ENCODE results near the gene KRT79.

KRT79 gene

GRCh38 chr12:52836491-52837412, 2.6 kb upstream of the KRT79 start:
- in situ Hi-C loops (cut with HindIII; ENCODE audit: low pct_unique_long_range_greater_than_20kb, low sequenced_read_pairs): no loop called here
- DNase-seq (ENCODE audit: low read depth in 1 of 2, low spot score in 1 of 2): no peak
- TF ChIP-seq JUND (IDR thresholded peaks at IDR 0.05; ENCODE audit: low read depth): no peak

DNA sequence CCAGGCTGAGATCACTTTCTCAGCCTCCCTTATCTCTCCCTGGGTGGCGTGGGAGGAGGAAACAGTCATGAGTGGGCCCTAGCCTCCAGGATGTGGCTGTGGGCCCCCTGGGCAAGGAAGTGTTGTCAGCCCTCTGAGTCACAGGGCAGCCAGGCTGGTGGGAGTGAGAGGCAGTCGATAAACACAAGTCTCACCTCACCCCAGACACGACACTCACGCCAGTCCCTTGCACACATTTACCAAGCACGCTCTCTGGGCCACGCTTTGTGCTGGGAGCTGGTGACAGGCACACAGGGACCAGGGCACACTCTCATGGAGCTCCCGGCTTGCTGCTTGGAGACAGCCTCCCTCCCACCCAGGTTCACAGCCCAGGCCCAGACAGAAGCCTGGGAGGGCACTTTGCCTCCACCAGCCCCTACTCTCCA, 1.9 kb upstream of the KRT79 start:
- in situ Hi-C loops (cut with HindIII; ENCODE audit: low pct_unique_long_range_greater_than_20kb, low sequenced_read_pairs): no loop called here
- DNase-seq (ENCODE audit: low read depth in 1 of 2, low spot score in 1 of 2): no peak

GRCh38 chr12:52835271-52836041, 1.3 kb upstream of the KRT79 start:
- in situ Hi-C loops (cut with HindIII; ENCODE audit: low pct_unique_long_range_greater_than_20kb, low sequenced_read_pairs): no loop called here
- DNase-seq (ENCODE audit: low read depth in 1 of 2, low spot score in 1 of 2): no peak
- no peak for TF ChIP-seq JUND (IDR thresholded peaks at IDR 0.05; ENCODE audit: low read depth)

More for the DNA sequence above, 1.9 kb upstream of the KRT79 start:
- TF ChIP-seq JUND (IDR thresholded peaks at IDR 0.05; ENCODE audit: low read depth): no peak

DNA sequence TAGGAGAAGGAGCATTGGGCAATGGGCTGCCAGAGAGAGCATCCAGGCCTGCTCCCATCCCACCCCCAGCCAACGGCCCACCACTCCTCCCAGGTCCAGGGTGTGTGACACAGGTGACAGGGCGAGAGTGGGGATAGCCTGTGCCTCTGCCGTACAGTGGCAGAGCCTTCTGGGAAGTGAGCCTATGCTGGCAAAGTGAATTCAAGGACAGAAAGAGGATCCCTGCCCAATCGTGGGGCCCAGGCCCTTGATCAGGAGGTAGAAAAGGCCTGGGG, 553 bp upstream of the KRT79 start:
- in situ Hi-C loops (cut with HindIII; ENCODE audit: low pct_unique_long_range_greater_than_20kb, low sequenced_read_pairs): no loop called here
- no peak for TF ChIP-seq JUND (IDR thresholded peaks at IDR 0.05; ENCODE audit: low read depth)
- DNase-seq (ENCODE audit: low read depth in 1 of 2, low spot score in 1 of 2): no peak

DNA sequence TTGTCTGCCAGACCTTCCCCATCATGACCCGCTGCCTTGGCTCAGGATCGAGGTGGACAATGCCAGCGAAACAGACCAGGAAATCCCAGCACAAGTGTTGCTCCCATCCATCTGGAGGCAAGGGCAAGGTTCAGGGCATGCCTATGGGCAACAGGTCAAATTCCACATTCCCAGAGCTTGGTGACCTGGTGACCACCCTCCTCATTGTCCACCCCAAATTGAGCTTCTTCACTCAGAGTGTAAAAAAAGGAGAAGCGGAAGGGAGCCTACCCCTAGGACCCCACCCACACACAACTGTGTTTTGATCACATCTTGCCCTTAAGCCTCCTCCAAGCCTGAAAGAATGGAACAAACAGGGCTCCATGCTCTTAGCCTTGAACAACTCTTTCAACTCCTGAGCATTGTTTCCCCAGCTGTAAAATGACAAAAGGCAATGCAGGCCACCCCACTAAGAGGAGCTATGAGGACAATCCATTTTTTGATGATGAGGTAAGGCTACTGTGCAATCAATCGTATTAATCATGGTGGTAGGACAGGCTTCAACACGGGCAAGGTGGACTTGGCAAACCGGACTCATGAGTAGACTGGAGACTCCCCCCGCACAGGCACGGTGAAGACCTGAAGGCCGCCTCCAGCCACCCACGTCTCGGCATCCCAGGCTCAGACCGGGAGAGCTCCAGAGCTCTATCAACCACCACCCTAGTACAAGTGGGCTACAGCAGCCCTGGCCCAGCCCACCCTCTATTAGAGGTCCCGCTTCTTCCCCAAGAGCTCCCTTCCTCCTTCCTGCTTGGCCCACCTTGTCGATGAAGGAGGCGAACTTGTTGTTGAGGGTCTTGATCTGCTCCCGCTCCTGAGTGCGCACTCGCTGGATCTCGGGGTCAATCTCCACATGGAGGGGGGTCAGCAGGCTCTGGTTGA, 866 bp downstream of the KRT79 start:
- in situ Hi-C loops (cut with HindIII; ENCODE audit: low pct_unique_long_range_greater_than_20kb, low sequenced_read_pairs): no loop called here
- no peak for DNase-seq (ENCODE audit: low read depth in 1 of 2, low spot score in 1 of 2)
- no peak for TF ChIP-seq JUND (IDR thresholded peaks at IDR 0.05; ENCODE audit: low read depth)

DNA sequence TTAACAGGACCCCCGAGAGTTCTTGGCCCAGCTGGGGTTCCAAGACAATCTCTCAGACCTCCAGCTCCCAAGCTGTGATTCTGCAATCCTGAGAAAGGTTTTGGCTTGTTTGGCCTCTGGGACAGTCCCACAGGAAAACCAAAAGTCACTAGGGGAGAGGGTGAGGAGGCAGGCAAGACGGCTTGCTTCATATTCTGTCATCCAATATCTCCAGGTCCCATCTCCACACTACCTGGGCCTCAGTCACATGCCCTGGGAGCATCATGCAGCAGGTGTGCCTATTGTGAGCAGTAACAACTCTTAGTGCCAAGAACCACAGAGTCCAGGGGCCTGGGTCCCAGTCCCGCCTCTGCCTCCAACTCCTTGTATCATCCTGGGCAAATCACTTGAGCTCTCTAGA, 1.7 kb downstream of the KRT79 start:
- TF ChIP-seq JUND (IDR thresholded peaks at IDR 0.05; ENCODE audit: low read depth): no peak
- DNase-seq (ENCODE audit: low read depth in 1 of 2, low spot score in 1 of 2): no peak
- in situ Hi-C loops (cut with HindIII; ENCODE audit: low pct_unique_long_range_greater_than_20kb, low sequenced_read_pairs): no loop called here

DNA sequence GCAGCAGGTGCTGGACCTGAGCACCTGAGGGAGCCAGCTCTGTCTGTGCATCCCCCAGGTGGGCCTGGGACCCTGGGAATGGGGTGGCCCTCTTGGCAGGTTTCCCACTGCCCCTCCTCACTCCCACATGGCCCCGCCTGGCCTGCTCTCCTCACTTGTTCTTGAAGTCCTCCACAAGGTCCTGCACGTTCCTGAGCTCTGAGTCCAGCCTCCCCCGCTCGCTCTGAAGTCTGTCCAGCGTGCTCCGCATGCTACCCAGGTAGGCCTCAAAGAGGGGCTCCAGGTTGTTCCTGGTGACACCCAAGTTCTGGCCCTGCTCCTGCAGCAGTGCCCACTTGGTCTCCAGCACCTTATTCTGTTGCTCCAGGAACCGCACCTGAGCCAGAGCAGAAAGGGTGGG, 2.9 kb downstream of the KRT79 start:
- no peak for TF ChIP-seq JUND (IDR thresholded peaks at IDR 0.05; ENCODE audit: low read depth)
- in situ Hi-C loops (cut with HindIII; ENCODE audit: low pct_unique_long_range_greater_than_20kb, low sequenced_read_pairs): no loop called here
- DNase-seq (ENCODE audit: low read depth in 1 of 2, low spot score in 1 of 2): no peak

- no peak for TF ChIP-seq JUND (IDR thresholded peaks at IDR 0.05; ENCODE audit: low read depth)
- in situ Hi-C loops (cut with HindIII; ENCODE audit: low pct_unique_long_range_greater_than_20kb, low sequenced_read_pairs): no loop called here
- no peak for DNase-seq (ENCODE audit: low read depth in 1 of 2, low spot score in 1 of 2)
Observed at GRCh38 chr12:52829986-52830770, 3.9 kb downstream of the KRT79 start.

GRCh38 chr12:52828591-52829021, 5.5 kb downstream of the KRT79 start:
- no peak for DNase-seq (ENCODE audit: low read depth in 1 of 2, low spot score in 1 of 2)
- no peak for TF ChIP-seq JUND (IDR thresholded peaks at IDR 0.05; ENCODE audit: low read depth)
- in situ Hi-C loops (cut with HindIII; ENCODE audit: low pct_unique_long_range_greater_than_20kb, low sequenced_read_pairs): no loop called here

DNA sequence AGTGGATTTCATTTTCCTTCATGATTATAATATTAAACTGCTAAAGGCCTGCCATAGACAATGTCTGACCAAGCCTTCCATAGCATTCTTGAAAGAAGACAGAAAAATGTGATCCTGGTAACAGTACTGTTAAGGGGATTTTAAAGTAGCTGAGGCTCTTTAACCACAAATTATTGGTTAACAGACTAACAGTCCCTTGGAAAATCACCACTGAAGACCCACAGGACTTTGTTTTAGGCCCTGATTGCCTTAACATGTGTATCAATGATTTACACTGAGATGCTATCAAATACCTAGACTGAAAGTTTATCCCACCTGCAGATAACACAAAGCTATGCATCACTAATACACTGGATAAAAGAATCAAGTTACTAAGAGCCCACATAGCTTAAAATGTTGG, 6.0 kb downstream of the KRT79 start:
- DNase-seq (ENCODE audit: low read depth in 1 of 2, low spot score in 1 of 2): no peak
- TF ChIP-seq JUND (IDR thresholded peaks at IDR 0.05; ENCODE audit: low read depth): no peak
- in situ Hi-C loops (cut with HindIII; ENCODE audit: low pct_unique_long_range_greater_than_20kb, low sequenced_read_pairs): no loop called here

DNA sequence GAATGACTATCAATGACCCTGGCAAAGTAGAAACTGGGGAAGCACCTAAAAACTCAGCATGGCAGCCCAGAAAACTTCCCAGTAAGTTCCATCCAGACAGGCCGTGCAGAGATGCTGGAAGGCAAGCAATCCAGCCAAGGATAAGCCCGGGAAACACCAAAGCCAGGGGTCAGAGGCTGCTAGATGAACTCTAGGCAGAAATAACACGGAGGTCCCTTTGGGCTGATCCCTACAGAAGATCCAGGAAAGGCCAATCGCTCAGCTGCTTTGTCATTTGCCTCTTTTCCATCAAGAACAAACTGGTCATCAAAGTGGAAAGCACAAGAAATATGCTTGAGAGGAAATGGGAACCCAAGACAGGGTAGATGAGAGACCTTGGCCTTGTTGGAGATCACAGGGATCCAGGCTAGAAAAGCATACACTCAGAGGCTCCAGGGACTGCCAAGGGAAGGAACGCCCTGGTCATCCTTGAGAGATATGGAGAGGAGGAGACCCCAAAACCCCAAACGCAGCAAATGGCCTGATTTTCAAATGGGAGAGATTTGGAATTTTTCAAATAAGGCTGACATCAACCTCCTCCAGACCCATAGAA, 6.5 kb downstream of the KRT79 start:
- TF ChIP-seq JUND (IDR thresholded peaks at IDR 0.05; ENCODE audit: low read depth): no peak
- in situ Hi-C loops (cut with HindIII; ENCODE audit: low pct_unique_long_range_greater_than_20kb, low sequenced_read_pairs): no loop called here
- DNase-seq (ENCODE audit: low read depth in 1 of 2, low spot score in 1 of 2): no peak
